IMR-90 (cell line): ENCODE data around the gene MEGF11.

Experiments used
- POLR2A ChIP-seq: IDR thresholded peaks from 2 replicates; pipeline ENCODE4 v1.6.1; 2012; ENCODE audit warnings: mild to moderate bottlenecking, low read depth, low read length
- USF2 ChIP-seq: fragments of 150-350 bp; IDR thresholded peaks from 2 replicates; pipeline ENCODE4 v1.6.1; 2017; ENCODE audit warnings: mild to moderate bottlenecking, antibody characterized with exemption, low read length, low read depth

GRCh38 chr15:65904301-65904700, 349.2 kb downstream of the MEGF11 start:
- TF ChIP-seq USF2 (no peak), POLR2A (no peak)
